Caco-2 (cell line): ENCODE results near the gene MUSTN1. TPM values are rescaled to one million over a fixed set of nuclear protein-coding genes. Genes with fewer than 3 reads are reported as not detected.

ENCODE experiments used
- Bru-seq: library from RNA; stranded (reverse); fragments of 400-500 nt; gene quantifications from one replicate; lab custom pipeline; 2021; lab: Mats Ljungman, UMichigan
- BruChase-seq, 2 experiments: library from RNA; stranded (reverse); fragments of 400-500 nt; gene quantifications; one replicate each; lab custom pipeline; 2021; lab: Mats Ljungman, UMichigan
- BruUV-seq: library from RNA; stranded (reverse); fragments of 400-500 nt; replicated peaks from 2 replicates; lab custom pipeline; 2021; lab: Mats Ljungman, UMichigan
- CTCF ChIA-PET: fragments of 300-600 bp; sonication (Branson Sonifier 250); formaldehyde crosslinking; loops from one replicate; lab custom pipeline; 2022; ENCODE audit warnings: antibody characterized with exemption; lab: Charles Lee
- POLR2A ChIA-PET: fragments of 300-600 bp; sonication (Branson Sonifier 250); formaldehyde crosslinking; loops from one replicate; lab custom pipeline; 2022; ENCODE audit warnings: antibody characterized with exemption; lab: Charles Lee
- DNase-seq, 2 experiments: peaks; one replicate each; pipeline versions ENCODE4 v3.0.0 to v3.0.0-alpha.2; 2020 to 2022
- H3K27me3 ChIP-seq: replicated peaks from 2 replicates; pipeline ENCODE4 v1.6.0; 2011; ENCODE audit warnings: low read length; ENCODE audit not compliant: control insufficient read depth, insufficient read depth
- H3K36me3 ChIP-seq: 2 replicates; pipeline ENCODE4 v1.5.1; 2011; ENCODE audit warnings: low read length; ENCODE audit not compliant: control insufficient read depth, insufficient read depth
- H3K4me1 ChIP-seq: fragments of 250-450 bp; sonication (Bioruptor Pico); 2 replicates; pipeline ENCODE4 v1.5.1; 2020; ENCODE audit warnings: mild to moderate bottlenecking
- H3K4me3 ChIP-seq: 2 replicates; pipeline ENCODE4 v1.5.1; 2011; ENCODE audit warnings: low read depth, mild to moderate bottlenecking, control low read depth, low read length
- H3K9me3 ChIP-seq: fragments of 250-450 bp; sonication (Bioruptor Pico); 2 replicates; pipeline ENCODE4 v1.5.1; 2020; ENCODE audit warnings: mild to moderate bottlenecking, moderate library complexity
- H3K27ac Mint-ChIP-seq: one replicate; pipeline ENCODE4 v1.8.0; 2022; ENCODE audit warnings: mixed read lengths; ENCODE audit not compliant: unreplicated experiment
- H3K27me3 Mint-ChIP-seq: one replicate; pipeline ENCODE4 v1.8.0; 2022; ENCODE audit warnings: mixed read lengths; ENCODE audit not compliant: insufficient read depth, unreplicated experiment
- H3K36me3 Mint-ChIP-seq: one replicate; pipeline ENCODE4 v1.8.0; 2022; ENCODE audit warnings: mild to moderate bottlenecking, mixed read lengths; ENCODE audit not compliant: insufficient read depth, unreplicated experiment
- H3K4me1 Mint-ChIP-seq: one replicate; pipeline ENCODE4 v1.8.0; 2022; ENCODE audit warnings: low read depth, mixed read lengths; ENCODE audit not compliant: unreplicated experiment
- H3K4me3 Mint-ChIP-seq: one replicate; pipeline ENCODE4 v1.8.0; 2022; ENCODE audit warnings: mild to moderate bottlenecking, moderate library complexity, mixed read lengths; ENCODE audit not compliant: unreplicated experiment
- H3K9me3 Mint-ChIP-seq: one replicate; pipeline ENCODE4 v1.8.0; 2022; ENCODE audit warnings: mixed read lengths; ENCODE audit not compliant: unreplicated experiment
- intact Hi-C: fragments of 100-400 bp; cut with micrococcal nuclease; formaldehyde crosslinking; loops from one replicate; pipeline ENCODE4 v1.10.0; 2022; ENCODE audit not compliant: unreplicated experiment
- long read RNA-seq: library from polyadenylated mRNA; stranded (forward); transcript quantifications from one replicate; pipeline ENCODE4 v2.0.0, GENCODE V29; 2022
- total RNA-seq: library from RNA; stranded (reverse); gene quantifications from 2 replicates; pipeline ENCODE4 v1.2.3, GENCODE V29; 2022
- TF ChIP-seq, protein P1 (sequence below), 2 experiments: fragments of 200-600 bp in 1 of 2; IDR thresholded peaks; 1 replicate in 1 of 2; 2 replicates in 1 of 2; pipeline versions ENCODE4 v1.5.1 to v1.8.0; 2011 to 2022; ENCODE audit warnings: antibody characterized with exemption in 1 of 2, control low read depth in 1 of 2, inconsistent platforms in 1 of 2, low read depth in 1 of 2, low read length in 1 of 2, mild to moderate bottlenecking in 1 of 2, moderate library complexity in 1 of 2; ENCODE audit not compliant: insufficient read depth in 1 of 2, severe bottlenecking in 1 of 2, unreplicated experiment in 1 of 2

MUSTN1 gene
- 1.8 TPM in 1 of 2 replicates, not detected in the other for total RNA-seq
- percentile 36 among the genes with signal in this experiment for Bru-seq, nascent RNA
- BruChase-seq, experiment 1, labeled RNA remaining after a 2-hour chase = not detected
- BruChase-seq, experiment 2, labeled RNA remaining after a 6-hour chase = percentile 22 among the genes with signal in this experiment
- long read RNA-seq, partial matches to known transcripts = 0 of 3 reads
- long read RNA-seq, other reads (novel, unspliced or antisense) = 0 of 3 reads

DNA sequence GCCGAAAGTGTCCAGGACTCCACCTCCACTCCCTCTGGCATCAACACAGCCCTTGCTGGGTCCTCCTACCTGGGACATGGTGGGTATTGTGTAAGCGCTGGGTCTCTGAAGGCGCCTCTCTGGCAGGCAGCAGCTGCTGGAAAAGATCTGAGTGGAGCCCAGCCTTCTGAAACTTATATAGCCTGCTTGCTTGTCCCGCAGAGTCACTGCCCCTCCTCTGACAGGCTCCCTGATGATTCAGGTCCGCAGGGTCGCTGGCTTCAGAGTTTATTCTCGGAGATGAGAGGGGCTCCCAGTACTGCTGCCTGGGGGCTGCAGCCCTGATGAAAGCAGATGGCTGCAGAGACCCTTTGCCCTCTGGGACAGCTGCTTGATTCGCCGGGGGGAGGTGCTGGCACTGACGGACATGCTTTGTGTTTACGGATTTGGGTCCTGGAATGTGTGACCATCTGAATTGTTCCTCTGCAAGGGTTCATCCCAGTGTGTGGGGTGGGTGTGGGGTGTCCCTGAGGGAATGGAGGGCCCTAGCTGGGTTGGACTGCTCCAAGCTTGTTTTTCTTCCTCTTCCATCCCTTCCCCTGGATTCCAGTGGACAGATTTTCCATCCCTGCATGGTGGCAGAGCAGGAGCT lies at the start of gene MUSTN1:
TSS of gene MUSTN1 (minus strand) at position 149 of the 631 bp plus-strand sequence. CDS start at position 78, 71 bp downstream.
- Histone ChIP-seq H3K9me3 (no peaks in the 10 kb centered on the region), H3K4me1 (peaks cover 9% of the 10 kb centered on the region; the same call in 1 of the 2 replicates), H3K36me3 (no peaks in the 10 kb centered on the region), H3K27me3 (no peaks in the 10 kb centered on the region), H3K4me3 (peak within 1 kb of the TSS; percentile 4; the same call in 1 of the 2 replicates)
- Mint-ChIP-seq H3K27me3 (no peaks in the 10 kb centered on the region), H3K27ac (peak within 1 kb of the TSS; percentile 32), H3K4me3 (no peak within 1 kb of the TSS), H3K4me1 (peaks cover 6% of the 10 kb centered on the region), H3K9me3 (no peaks in the 10 kb centered on the region), H3K36me3 (peaks cover 4% of the 10 kb centered on the region)
- peak; percentile 28 to 31 for DNase-seq
- ChIA-PET POLR2A (no interaction called here), CTCF (no interaction called here)
- intact Hi-C loops = no loop called here
- TF ChIP-seq, protein P1, sequence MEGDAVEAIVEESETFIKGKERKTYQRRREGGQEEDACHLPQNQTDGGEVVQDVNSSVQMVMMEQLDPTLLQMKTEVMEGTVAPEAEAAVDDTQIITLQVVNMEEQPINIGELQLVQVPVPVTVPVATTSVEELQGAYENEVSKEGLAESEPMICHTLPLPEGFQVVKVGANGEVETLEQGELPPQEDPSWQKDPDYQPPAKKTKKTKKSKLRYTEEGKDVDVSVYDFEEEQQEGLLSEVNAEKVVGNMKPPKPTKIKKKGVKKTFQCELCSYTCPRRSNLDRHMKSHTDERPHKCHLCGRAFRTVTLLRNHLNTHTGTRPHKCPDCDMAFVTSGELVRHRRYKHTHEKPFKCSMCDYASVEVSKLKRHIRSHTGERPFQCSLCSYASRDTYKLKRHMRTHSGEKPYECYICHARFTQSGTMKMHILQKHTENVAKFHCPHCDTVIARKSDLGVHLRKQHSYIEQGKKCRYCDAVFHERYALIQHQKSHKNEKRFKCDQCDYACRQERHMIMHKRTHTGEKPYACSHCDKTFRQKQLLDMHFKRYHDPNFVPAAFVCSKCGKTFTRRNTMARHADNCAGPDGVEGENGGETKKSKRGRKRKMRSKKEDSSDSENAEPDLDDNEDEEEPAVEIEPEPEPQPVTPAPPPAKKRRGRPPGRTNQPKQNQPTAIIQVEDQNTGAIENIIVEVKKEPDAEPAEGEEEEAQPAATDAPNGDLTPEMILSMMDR (IDR thresholded peaks at IDR 0.05; ENCODE audit: insufficient read depth in 1 of 2, low read depth in 1 of 2, low read length in 1 of 2, severe bottlenecking in 1 of 2, unreplicated experiment in 1 of 2) = no peak
- no TSS peak for BruUV-seq

- no peaks in the 10 kb centered on the region for H3K4me1 ChIP-seq
- no peaks in the 10 kb centered on the region for H3K36me3 ChIP-seq
- no peaks in the 10 kb centered on the region for H3K27me3 ChIP-seq
- ChIA-PET CTCF (interaction anchor here (0.6 kb wide), 1 partner anchor 73 kb away, joined by 3 read pairs; no protein-coding TSS in a partner anchor), POLR2A (no interaction called here)
- Mint-ChIP-seq H3K27me3 (no peaks in the 10 kb centered on the region), H3K36me3 (no peaks in the 10 kb centered on the region), H3K4me1 (no peaks in the 10 kb centered on the region), H3K4me3 (no peak overlapping the region), H3K9me3 (no peaks in the 10 kb centered on the region), H3K27ac (no peak overlapping the region)
- intact Hi-C loops = no loop called here
- DNase-seq = no peak
- H3K4me3 ChIP-seq = no peak overlapping the region
- TF ChIP-seq, protein P1 (IDR thresholded peaks at IDR 0.05; ENCODE audit: insufficient read depth in 1 of 2, low read depth in 1 of 2, low read length in 1 of 2, severe bottlenecking in 1 of 2, unreplicated experiment in 1 of 2) = no peak
- BruUV-seq = no TSS peak
- H3K9me3 ChIP-seq = no peaks in the 10 kb centered on the region
Observed at GRCh38 chr3:52882377-52882776, 47.6 kb upstream of the MUSTN1 start.

- Histone ChIP-seq H3K27me3 (no peaks in the 10 kb centered on the region), H3K36me3 (no peaks in the 10 kb centered on the region), H3K9me3 (no peaks in the 10 kb centered on the region), H3K4me1 (no peaks in the 10 kb centered on the region), H3K4me3 (no peak overlapping the region)
- H3K36me3 Mint-ChIP-seq = no peaks in the 10 kb centered on the region
- H3K27ac Mint-ChIP-seq = no peak overlapping the region
- no peak for DNase-seq
- CTCF ChIA-PET = no interaction called here
- POLR2A ChIA-PET = no interaction called here
- H3K27me3 Mint-ChIP-seq = no peaks in the 10 kb centered on the region
- no peak overlapping the region for H3K4me3 Mint-ChIP-seq
- no TSS peak for BruUV-seq
- no peaks in the 10 kb centered on the region for H3K4me1 Mint-ChIP-seq
- H3K9me3 Mint-ChIP-seq = no peaks in the 10 kb centered on the region
- TF ChIP-seq, protein P1 (IDR thresholded peaks at IDR 0.05; ENCODE audit: insufficient read depth in 1 of 2, low read depth in 1 of 2, low read length in 1 of 2, severe bottlenecking in 1 of 2, unreplicated experiment in 1 of 2) = no peak
- intact Hi-C loops = no loop called here
Observed at GRCh38 chr3:52881871-52882270, 47.1 kb upstream of the MUSTN1 start.
